Prostate gland (tissue), 2 donors: ENCODE data around the gene MAML3. TPM values are rescaled to one million over a fixed set of nuclear protein-coding genes. Genes with fewer than 3 reads are reported as not detected.
A peak's percentile ranks its signal among the peaks of the same experiment; 100 is the strongest.

Source experiments
- DNase-seq: peaks from one replicate; pipeline ENCODE4 v3.0.0-alpha.2; 2019; ENCODE audit warnings: low spot score
- H3K27ac ChIP-seq, 2 donors: fragments of 200-600 bp; sonication (generic); 2 replicates each; pipeline ENCODE4 v1.5.1; 2017 to 2019
- H3K27me3 ChIP-seq: fragments of 200-600 bp; sonication (generic); replicated peaks from 2 replicates; pipeline ENCODE4 v1.5.1; 2019; ENCODE audit not compliant: insufficient read depth
- H3K36me3 ChIP-seq, 2 donors: fragments of 200-600 bp; sonication (generic); 1 replicate in 1 of 2; 2 replicates in 1 of 2; pipeline versions ENCODE4 v1.5.1 to v1.8.1; 2017 to 2019
- H3K4me1 ChIP-seq: fragments of 200-600 bp; sonication (generic); replicated peaks from 2 replicates; pipeline ENCODE4 v1.5.1; 2019
- H3K4me3 ChIP-seq, 2 donors: fragments of 200-600 bp; sonication (generic); 2 replicates each; pipeline ENCODE4 v1.5.1; 2017 to 2019
- H3K9me3 ChIP-seq: fragments of 200-600 bp; sonication (generic); 2 replicates; pipeline ENCODE4 v1.5.1; 2017
- POLR2A ChIP-seq: fragments of 450-650 bp; IDR thresholded peaks from one replicate; pipeline ENCODE4 v1.6.1; 2016; ENCODE audit warnings: antibody characterized with exemption, mild to moderate bottlenecking
- POLR2AphosphoS5 ChIP-seq: sonication (generic); formaldehyde crosslinking; IDR thresholded peaks from one replicate; pipeline ENCODE4 v1.6.1; 2017; ENCODE audit warnings: antibody characterized with exemption
- WGBS: methylation state at CpG from one replicate; pipeline ENCODE4 v1.1.5; 2018; 5-methylcytosine and 5-hydroxymethylcytosine counted together
- intact Hi-C: fragments of 100-400 bp; cut with DNase I; formaldehyde crosslinking; loops from one replicate; pipeline ENCODE4 v1.14.2; 2022
- total RNA-seq, 2 donors: library from RNA; depleted of rRNA; stranded (reverse); fragments of >200 nt; gene quantifications; one replicate each; pipeline ENCODE4 v1.1.0, GENCODE V29; 2016
- TF ChIP-seq, protein P1 (sequence below), 4 experiments: fragments of 200-600 bp in 2 of 4; fragments of 450-650 bp in 2 of 4; sonication (generic) in 2 of 4; IDR thresholded peaks; 1 replicate in 3 of 4; 2 replicates in 1 of 4; pipeline ENCODE4 v1.5.1; 2016 to 2019; ENCODE audit warnings: antibody characterized with exemption in 4 of 4, mild to moderate bottlenecking in 2 of 4, moderate library complexity in 2 of 4

The MAML3 gene
- total RNA-seq, 2 donors from 2014 or later, result 15.0 to 30.6 TPM

DNA sequence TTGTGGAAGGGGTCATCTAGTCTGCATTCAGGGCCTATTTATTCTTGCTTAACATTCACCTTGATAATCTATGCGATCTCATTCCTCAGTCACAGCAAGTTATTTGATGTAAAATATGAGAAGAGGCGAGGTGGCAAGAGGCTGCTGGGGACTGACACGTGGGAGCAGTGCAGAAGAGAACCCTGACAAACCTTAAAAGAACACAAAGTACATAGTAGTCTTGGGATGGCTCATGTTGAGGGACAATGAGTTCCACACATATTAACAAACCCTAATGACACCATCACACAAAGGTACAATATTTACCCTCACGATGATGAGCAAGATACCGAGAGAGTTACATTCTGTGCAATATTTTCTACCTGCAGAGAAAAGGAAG, 57.5 kb downstream of the MAML3 start:
- WGBS, result 28% methylated on average over 5 of the region's 5 CpGs

DNA sequence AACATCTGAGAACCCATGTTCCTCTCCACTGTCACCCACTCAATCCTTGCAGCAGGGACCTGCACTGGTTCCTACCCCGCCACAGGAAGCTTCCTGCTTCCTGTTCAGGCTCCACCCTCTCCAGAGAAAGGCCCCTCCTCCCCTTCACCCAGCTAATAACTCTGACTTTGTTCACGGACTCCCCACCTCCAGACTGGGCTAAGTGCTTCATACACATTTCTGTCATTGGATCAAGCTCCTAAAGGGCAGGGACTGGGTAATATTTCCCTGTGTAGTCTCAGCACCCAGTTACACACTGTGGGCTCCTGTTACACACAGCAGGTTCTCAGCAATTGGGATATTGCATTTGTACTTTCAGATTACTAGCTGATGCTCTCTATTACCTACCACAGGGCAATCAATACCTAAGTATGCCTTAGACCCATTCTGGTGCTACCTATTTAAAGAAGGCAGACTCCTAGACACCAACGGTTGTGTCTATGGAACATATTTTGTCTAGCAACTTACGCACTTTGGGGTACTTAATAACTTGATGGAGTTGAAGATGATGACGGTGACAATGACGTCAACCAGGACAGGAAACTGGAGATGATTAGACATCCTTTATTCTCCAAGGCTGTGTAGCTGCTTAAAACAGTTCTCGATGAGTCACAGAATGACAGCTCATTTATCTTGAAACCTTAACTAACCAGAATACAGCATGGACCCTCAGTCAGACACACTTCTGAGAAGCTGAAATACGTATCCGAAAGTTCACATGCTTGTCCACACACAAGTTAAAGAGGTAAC, 58.1 kb downstream of the MAML3 start:
- intact Hi-C loops, result loop anchor here (5.0 kb wide), 1 partner anchor 56 kb away; the partner anchor contains the start of gene MAML3
- peaks cover 21% of the 10 kb centered on the region for H3K4me1 ChIP-seq
- H3K36me3 ChIP-seq, result no peaks in the 10 kb centered on the region
- H3K27me3 ChIP-seq, result no peaks in the 10 kb centered on the region
- no peak overlapping the region for H3K4me3 ChIP-seq
- 62% methylated on average over 9 of the region's 9 CpGs for WGBS
- DNase-seq, result no peak
- H3K27ac ChIP-seq, result peak overlapping the region; percentile 70 to 77
- H3K9me3 ChIP-seq, result no peaks in the 10 kb centered on the region
- TF ChIP-seq POLR2AphosphoS5 (no peak), POLR2A (no peak)
- TF ChIP-seq, protein P1, sequence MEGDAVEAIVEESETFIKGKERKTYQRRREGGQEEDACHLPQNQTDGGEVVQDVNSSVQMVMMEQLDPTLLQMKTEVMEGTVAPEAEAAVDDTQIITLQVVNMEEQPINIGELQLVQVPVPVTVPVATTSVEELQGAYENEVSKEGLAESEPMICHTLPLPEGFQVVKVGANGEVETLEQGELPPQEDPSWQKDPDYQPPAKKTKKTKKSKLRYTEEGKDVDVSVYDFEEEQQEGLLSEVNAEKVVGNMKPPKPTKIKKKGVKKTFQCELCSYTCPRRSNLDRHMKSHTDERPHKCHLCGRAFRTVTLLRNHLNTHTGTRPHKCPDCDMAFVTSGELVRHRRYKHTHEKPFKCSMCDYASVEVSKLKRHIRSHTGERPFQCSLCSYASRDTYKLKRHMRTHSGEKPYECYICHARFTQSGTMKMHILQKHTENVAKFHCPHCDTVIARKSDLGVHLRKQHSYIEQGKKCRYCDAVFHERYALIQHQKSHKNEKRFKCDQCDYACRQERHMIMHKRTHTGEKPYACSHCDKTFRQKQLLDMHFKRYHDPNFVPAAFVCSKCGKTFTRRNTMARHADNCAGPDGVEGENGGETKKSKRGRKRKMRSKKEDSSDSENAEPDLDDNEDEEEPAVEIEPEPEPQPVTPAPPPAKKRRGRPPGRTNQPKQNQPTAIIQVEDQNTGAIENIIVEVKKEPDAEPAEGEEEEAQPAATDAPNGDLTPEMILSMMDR (IDR thresholded peaks at IDR 0.05), result no peak

More for the DNA sequence above, 57.5 kb downstream of the MAML3 start:
- Histone ChIP-seq H3K4me1 (peaks cover 21% of the 10 kb centered on the region), H3K36me3 (no peaks in the 10 kb centered on the region), H3K4me3 (no peak overlapping the region), H3K9me3 (no peaks in the 10 kb centered on the region), H3K27me3 (no peaks in the 10 kb centered on the region), H3K27ac (peak overlapping the region; percentile 70 to 77)
- no peak for TF ChIP-seq POLR2A
- TF ChIP-seq POLR2AphosphoS5, result peak; percentile 78
- TF ChIP-seq, protein P1 (IDR thresholded peaks at IDR 0.05), result no peak
- no peak for DNase-seq
- intact Hi-C loops, result loop anchor here (5.0 kb wide), 1 partner anchor 56 kb away; the partner anchor contains the start of gene MAML3

DNA sequence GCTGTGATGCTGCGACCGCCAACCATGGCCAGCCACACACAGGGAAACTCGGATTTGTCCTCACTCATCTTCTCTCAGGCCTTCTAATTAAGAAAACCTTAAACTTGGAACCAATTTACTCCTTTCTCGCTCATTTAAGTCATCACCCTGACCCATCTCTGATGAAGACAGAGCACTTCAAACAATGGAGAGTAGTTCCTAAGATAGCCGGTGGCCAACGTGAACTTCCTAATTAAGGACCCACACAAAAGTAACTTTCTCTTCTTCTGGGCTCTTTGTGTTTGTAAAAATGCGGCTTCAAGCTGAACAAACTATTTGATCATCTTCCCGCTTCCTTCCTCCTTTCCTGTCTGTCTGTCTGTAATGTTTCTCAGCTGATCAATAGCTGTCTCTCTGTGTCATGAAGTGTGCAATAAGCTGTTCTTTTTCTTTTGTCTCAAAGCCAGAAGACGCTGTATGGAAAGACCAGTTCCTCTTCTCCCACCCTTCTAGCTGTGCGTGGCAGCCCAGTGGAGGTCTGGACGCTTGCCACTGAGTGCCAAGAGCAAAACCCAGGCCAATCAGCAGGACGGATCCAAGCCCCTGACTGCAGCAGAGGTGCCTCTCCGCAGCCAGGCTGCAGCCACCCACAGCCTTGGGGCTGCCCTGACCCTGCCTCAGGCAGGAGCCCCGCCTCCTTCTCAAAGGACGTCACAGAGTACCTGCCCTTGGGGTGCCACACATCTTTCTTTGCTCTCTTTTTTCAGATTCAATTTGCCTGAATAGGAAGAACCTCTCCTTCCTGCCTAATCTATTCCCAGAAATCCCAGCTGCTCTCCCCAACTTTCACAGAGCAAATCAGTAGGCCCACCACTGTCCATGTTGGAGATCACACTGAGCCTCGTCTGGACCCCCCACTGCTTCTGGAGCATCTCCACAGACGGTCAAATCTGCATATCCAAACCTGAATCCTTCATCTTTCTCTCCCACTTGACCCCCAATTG, 59.3 kb downstream of the MAML3 start:
- Histone ChIP-seq H3K27ac (peak overlapping the region; percentile 70 to 77), H3K4me3 (no peak overlapping the region), H3K27me3 (no peaks in the 10 kb centered on the region), H3K9me3 (no peaks in the 10 kb centered on the region), H3K4me1 (peaks cover 21% of the 10 kb centered on the region), H3K36me3 (no peaks in the 10 kb centered on the region)
- DNase-seq, result peak; percentile 55
- intact Hi-C loops, result loop anchor here (5.0 kb wide), 2 partner anchors 47 to 58 kb away; partner anchors contain the start of gene MAML3
- WGBS, result 30% methylated on average over 17 of the region's 17 CpGs
- TF ChIP-seq, protein P1 (IDR thresholded peaks at IDR 0.05), result no peak
- TF ChIP-seq POLR2AphosphoS5 (peak; percentile 25), POLR2A (peak; percentile 13)

DNA sequence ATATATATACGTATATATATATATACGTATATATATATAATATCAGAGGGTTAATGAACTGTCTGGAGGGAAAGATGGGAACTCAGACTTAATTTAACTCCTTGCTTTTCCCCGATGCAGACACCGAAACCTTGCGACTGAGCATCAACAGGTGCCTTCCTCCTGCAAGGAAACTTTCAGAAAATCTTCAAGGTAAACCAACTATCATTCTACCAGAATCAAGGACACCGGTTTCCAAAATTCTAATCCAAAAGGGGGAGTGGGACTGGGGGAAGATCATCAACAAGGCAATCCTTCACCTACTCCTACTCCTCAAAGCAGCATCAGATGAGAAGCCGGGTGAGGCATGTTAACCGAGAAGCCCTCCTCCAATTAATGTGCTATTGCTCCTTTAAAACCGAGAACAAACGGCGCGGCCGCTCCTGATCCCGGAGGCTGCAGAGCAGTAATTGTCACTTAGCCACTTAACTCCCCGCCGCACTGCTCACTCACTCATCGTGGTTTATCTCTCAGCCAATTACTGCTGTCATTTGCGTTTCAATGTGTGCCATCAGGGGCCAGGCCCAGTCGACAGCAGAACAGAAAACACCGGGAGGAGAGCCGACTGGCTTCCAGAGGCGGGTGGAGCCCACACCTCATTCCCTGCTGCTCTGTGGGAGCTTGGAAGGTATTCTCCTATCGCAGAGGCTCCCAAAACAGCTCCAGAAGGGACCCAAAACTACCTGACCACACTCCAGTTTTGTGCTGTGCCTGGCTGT, 61.7 kb downstream of the MAML3 start:
- H3K27ac ChIP-seq, result peak overlapping the region; percentile 76 to 82
- WGBS, result 22% methylated on average over 23 of the region's 23 CpGs
- no peaks in the 10 kb centered on the region for H3K27me3 ChIP-seq
- H3K36me3 ChIP-seq, result no peaks in the 10 kb centered on the region
- peak; percentile 32 for DNase-seq
- H3K4me1 ChIP-seq, result peaks cover 21% of the 10 kb centered on the region
- peak overlapping the region; percentile 13 to 26 for H3K4me3 ChIP-seq
- intact Hi-C loops, result loop anchor here (5.0 kb wide), 1 partner anchor 45 kb away; no protein-coding TSS in a partner anchor
- TF ChIP-seq POLR2AphosphoS5, result no peak
- TF ChIP-seq POLR2A, result no peak
- TF ChIP-seq, protein P1 (IDR thresholded peaks at IDR 0.05), result no peak
- H3K9me3 ChIP-seq, result no peaks in the 10 kb centered on the region
